Measurements from ENCODE around the gene SESTD1.
"Not testable (repeated sequence)": the region's sequence is repeated elsewhere in the genome, so short reads cannot be mapped to it uniquely, and the experiment has no call there.

SESTD1 gene

GRCh38 chr2:179265082-179265510, 464 bp upstream of the SESTD1 start:
- DNase-seq, result no peak

- DNase-seq, result no peak
Measured at GRCh38 chr2:179263446-179264367, 925 bp downstream of the SESTD1 start.

- no peak for DNase-seq
Measured at GRCh38 chr2:179263015-179263414, 1.6 kb downstream of the SESTD1 start.

GRCh38 chr2:179262077-179262660, 2.5 kb downstream of the SESTD1 start:
- no peak for DNase-seq

- DNase-seq, result no peak
Measured at GRCh38 chr2:179261151-179261825, 3.3 kb downstream of the SESTD1 start.

- no peak for DNase-seq
Measured at GRCh38 chr2:179260224-179260623, 4.4 kb downstream of the SESTD1 start.

- no peak for DNase-seq
Measured at GRCh38 chr2:179255129-179255528, 9.5 kb downstream of the SESTD1 start.

GRCh38 chr2:179253226-179253625, 11.4 kb downstream of the SESTD1 start:
- DNase-seq, result no peak

- DNase-seq, result no peak
Measured at GRCh38 chr2:179252423-179252822, 12.2 kb downstream of the SESTD1 start.

GRCh38 chr2:179251870-179252269, 12.8 kb downstream of the SESTD1 start:
- no peak for DNase-seq

- DNase-seq, result no peak
Measured at GRCh38 chr2:179250848-179251504, 13.7 kb downstream of the SESTD1 start.

GRCh38 chr2:179250095-179250494, 14.5 kb downstream of the SESTD1 start:
- no peak for DNase-seq

- no peak for DNase-seq
Measured at GRCh38 chr2:179248024-179248348, 16.6 kb downstream of the SESTD1 start.

- DNase-seq, result no peak
Measured at GRCh38 chr2:179247318-179248023, 17.2 kb downstream of the SESTD1 start.

GRCh38 chr2:179245843-179246242, 18.8 kb downstream of the SESTD1 start:
- not testable (repeated sequence) for DNase-seq

- DNase-seq, result no peak
Measured at GRCh38 chr2:179243046-179243445, 21.6 kb downstream of the SESTD1 start.

- DNase-seq, result no peak
Measured at GRCh38 chr2:179240481-179241451, 23.9 kb downstream of the SESTD1 start.

GRCh38 chr2:179239838-179240237, 24.8 kb downstream of the SESTD1 start:
- DNase-seq, result no peak

GRCh38 chr2:179239195-179239594, 25.4 kb downstream of the SESTD1 start:
- DNase-seq, result no peak

- no peak for DNase-seq
Measured at GRCh38 chr2:179238027-179238426, 26.6 kb downstream of the SESTD1 start.

GRCh38 chr2:179237209-179237946, 27.3 kb downstream of the SESTD1 start:
- DNase-seq, result no peak
